Right lobe of liver (tissue), 6 donors: ENCODE measurements around the gene FNDC3B. TPM values are rescaled to one million over a fixed set of nuclear protein-coding genes. Genes with fewer than 3 reads are reported as not detected.

Source experiments
- ATAC-seq, 4 donors: fragments of 200-7000 bp; cut with Tn5 transposase; one replicate each; pipeline ENCODE4 v1.9.1; 2020; ENCODE audit warnings: mild to moderate bottlenecking in 4 of 4, moderate library complexity in 4 of 4
- DNase-seq, 3 donors: peaks; one replicate each; pipeline ENCODE4 v3.0.0-alpha.2; 2020
- H3K27ac ChIP-seq, 3 donors: fragments of 200-600 bp; one replicate each; pipeline ENCODE4 v1.8.0; 2022
- H3K27me3 ChIP-seq, 2 donors: fragments of 200-600 bp; one replicate each; pipeline ENCODE4 v1.8.0; 2022
- H3K36me3 ChIP-seq, 4 donors: fragments of 200-600 bp; sonication (generic) in 1 of 4; one replicate each; pipeline versions ENCODE4 v1.5.1 to v1.8.0; 2017 to 2022; ENCODE audit warnings: control low read depth in 1 of 4
- H3K4me1 ChIP-seq, 4 donors: fragments of 200-600 bp; sonication (generic) in 1 of 4; one replicate each; pipeline versions ENCODE4 v1.5.1 to v1.8.0; 2017 to 2022; ENCODE audit warnings: control low read depth in 1 of 4
- H3K4me3 ChIP-seq, 3 donors: fragments of 200-600 bp; one replicate each; pipeline ENCODE4 v1.8.0; 2022
- H3K9me3 ChIP-seq, 4 donors: fragments of 200-600 bp; sonication (generic) in 1 of 4; one replicate each; pipeline versions ENCODE4 v1.5.1 to v1.8.0; 2017 to 2022; ENCODE audit warnings: control low read depth in 1 of 4
- CTCF ChIP-seq, 4 donors: fragments of 200-600 bp in 3 of 4; fragments of 450-650 bp in 1 of 4; IDR thresholded peaks; one replicate each; pipeline versions ENCODE4 v1.5.1 to v1.8.0; 2016 to 2022; ENCODE audit warnings: antibody characterized with exemption in 4 of 4, mild to moderate bottlenecking in 2 of 4
- POLR2A ChIP-seq: fragments of 450-650 bp; IDR thresholded peaks from one replicate; pipeline ENCODE4 v1.6.1; 2017; ENCODE audit warnings: antibody characterized with exemption, mild to moderate bottlenecking
- WGBS: methylation state at CpG from one replicate; pipeline ENCODE4 v1.1.6; 2018; ENCODE audit warnings: low coverage, low lambda C conversion rate; ENCODE audit not compliant: insufficient coverage; ENCODE audit errors: missing lambda C conversion rate; 5-methylcytosine and 5-hydroxymethylcytosine counted together
- intact Hi-C, 2 donors: fragments of 100-400 bp; cut with DNase I; formaldehyde crosslinking; loops; one replicate each; pipeline versions ENCODE4 v1.11.2 to v1.14.1; 2022
- total RNA-seq, 6 experiments: library from RNA; depleted of rRNA in 2 of 6; stranded (reverse); fragments of >200 nt in 2 of 6; fragmentation: NEBNext Ultra II Directional in 3 of 6; extraction: Animal tissue kit (Norgen Biotek cat#: 25700) in 3 of 6; gene quantifications; one replicate each; pipeline versions ENCODE4 v1.1.0 to v1.2.4, GENCODE V29; 2016 to 2023
- donor health status: DM: no; HTN: yes; CAD: no.
- donor health status: DM: no; HTN: no; CAD: no.
- donor health status: DM: no; HTN: no; CAD: no.
- donor health status: DM: no; HTN: yes; CAD: no.
- donor health status: DM: no; HTN: yes; CAD: no.

Gene FNDC3B
- total RNA-seq, 6 experiments from 2014 or later, result 40.2 to 184 (median 63.5) TPM

DNA sequence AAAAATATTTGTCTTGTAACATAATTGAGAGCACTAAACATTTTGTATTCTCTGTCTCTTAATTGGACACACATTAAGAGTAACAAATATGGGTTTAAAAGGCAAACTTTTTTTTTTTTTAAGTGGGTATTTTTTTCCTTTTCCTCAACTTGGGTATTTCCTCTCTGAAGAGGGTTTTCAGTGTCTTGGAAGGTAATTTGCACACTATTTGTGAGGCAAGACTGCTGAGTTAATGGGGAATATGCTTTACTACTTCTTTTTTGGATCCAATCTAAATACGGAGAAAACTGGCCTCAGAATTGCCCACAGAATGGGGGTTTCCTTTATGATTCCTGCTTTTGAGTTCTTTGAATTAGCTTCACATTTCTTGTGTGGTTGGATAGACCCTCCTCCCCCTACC is 105.2 kb downstream of the FNDC3B start:
- ATAC-seq (no peak), DNase-seq (no peak)
- Histone ChIP-seq H3K9me3 (no peaks in the 10 kb centered on the region), H3K4me1 (peaks cover 0 to 42% (median 21%) of the 10 kb centered on the region in 4 donors), H3K36me3 (no peaks in the 10 kb centered on the region), H3K27ac (peak overlapping the region in 1 of 3 donors; percentile 19), H3K27me3 (no peaks in the 10 kb centered on the region), H3K4me3 (no peak overlapping the region)
- 67% methylated on average over 1 of the region's 1 CpG for WGBS
- no peak for TF ChIP-seq CTCF (IDR thresholded peaks at IDR 0.05)
- TF ChIP-seq POLR2A, result no peak
- intact Hi-C loops, result no loop called here

GRCh38 chr3:172145031-172145686 is 105.8 kb downstream of the FNDC3B start:
- 66% methylated on average over 7 of the region's 7 CpGs for WGBS
- intact Hi-C loops, result no loop called here
- no peak for DNase-seq
- peaks cover 0 to 37% (median 16%) of the 10 kb centered on the region in 4 donors for H3K4me1 ChIP-seq
- no peaks in the 10 kb centered on the region for H3K9me3 ChIP-seq
- H3K4me3 ChIP-seq, result no peak overlapping the region
- H3K27me3 ChIP-seq, result no peaks in the 10 kb centered on the region
- no peak for ATAC-seq
- H3K36me3 ChIP-seq, result no peaks in the 10 kb centered on the region
- H3K27ac ChIP-seq, result peak overlapping the region in 1 of 3 donors; percentile 19
- TF ChIP-seq CTCF (IDR thresholded peaks at IDR 0.05), result no peak
- TF ChIP-seq POLR2A, result no peak

GRCh38 chr3:172146349-172146748 is 107.0 kb downstream of the FNDC3B start:
- TF ChIP-seq POLR2A (no peak), CTCF (IDR thresholded peaks at IDR 0.05) (no peak)
- DNase-seq, result no peak
- intact Hi-C loops, result no loop called here
- Histone ChIP-seq H3K27me3 (no peaks in the 10 kb centered on the region), H3K9me3 (no peaks in the 10 kb centered on the region), H3K36me3 (no peaks in the 10 kb centered on the region), H3K4me3 (no peak overlapping the region), H3K27ac (no peak overlapping the region), H3K4me1 (peaks cover 0 to 25% (median 10%) of the 10 kb centered on the region in 4 donors)
- ATAC-seq, result no peak
- WGBS, result 49% methylated on average over 3 of the region's 3 CpGs

GRCh38 chr3:172147113-172147818 is 107.9 kb downstream of the FNDC3B start:
- intact Hi-C loops, result no loop called here
- H3K4me1 ChIP-seq, result peaks cover 0 to 17% (median 5%) of the 10 kb centered on the region in 4 donors
- DNase-seq, result no peak
- TF ChIP-seq CTCF (IDR thresholded peaks at IDR 0.05), result no peak
- no peak for TF ChIP-seq POLR2A
- 76% methylated on average over 8 of the region's 8 CpGs for WGBS
- no peak overlapping the region for H3K27ac ChIP-seq
- H3K36me3 ChIP-seq, result no peaks in the 10 kb centered on the region
- no peak overlapping the region for H3K4me3 ChIP-seq
- peak in 1 of 4 donors; percentile 18 for ATAC-seq
- H3K27me3 ChIP-seq, result no peaks in the 10 kb centered on the region
- no peaks in the 10 kb centered on the region for H3K9me3 ChIP-seq
